HG02610 (cell line): Measurements from ENCODE around the gene DDI2.
"Not testable (repeated sequence)": the region's sequence is repeated elsewhere in the genome, so short reads cannot be mapped to it uniquely, and the experiment has no call there.

Source experiments
- ATAC-seq: cut with Tn5 transposase; IDR thresholded peaks from one replicate; pipeline ENCODE4 v1.9.1; 2021; ENCODE audit warnings: mild to moderate bottlenecking, moderate library complexity; ENCODE audit not compliant: unreplicated experiment

Gene DDI2

DNA sequence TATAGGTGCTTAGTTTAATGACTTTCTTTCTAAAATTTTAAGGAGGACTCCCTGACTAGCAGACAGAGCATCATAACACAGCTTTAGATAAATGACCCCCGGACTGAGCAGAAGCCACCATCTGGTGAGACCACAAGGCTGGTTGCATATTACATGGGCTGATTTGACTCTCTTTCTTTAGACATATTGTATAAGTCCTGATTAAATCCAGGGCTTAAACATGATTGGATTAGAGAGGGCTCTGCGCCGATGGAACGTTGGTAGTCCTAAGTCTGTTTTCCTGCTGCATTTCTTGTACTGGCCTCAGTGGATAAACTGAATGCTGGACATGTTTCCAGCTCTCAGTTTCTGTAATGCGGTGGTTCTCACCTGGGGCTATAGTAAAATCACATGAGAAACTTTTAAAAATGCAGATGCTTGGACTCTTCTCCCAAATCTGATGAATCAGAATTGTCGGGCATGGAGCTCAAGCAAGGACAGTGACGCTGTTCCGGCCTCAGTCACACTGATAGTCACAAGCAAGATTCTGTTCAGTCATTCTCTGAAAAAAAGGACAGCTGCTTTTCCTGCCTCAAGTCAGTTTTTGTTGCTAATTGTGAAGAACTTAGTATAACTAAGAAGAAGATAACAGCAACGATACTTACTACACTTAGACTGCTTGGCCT, 16.6 kb downstream of the DDI2 start:
- ATAC-seq = no peak

DNA sequence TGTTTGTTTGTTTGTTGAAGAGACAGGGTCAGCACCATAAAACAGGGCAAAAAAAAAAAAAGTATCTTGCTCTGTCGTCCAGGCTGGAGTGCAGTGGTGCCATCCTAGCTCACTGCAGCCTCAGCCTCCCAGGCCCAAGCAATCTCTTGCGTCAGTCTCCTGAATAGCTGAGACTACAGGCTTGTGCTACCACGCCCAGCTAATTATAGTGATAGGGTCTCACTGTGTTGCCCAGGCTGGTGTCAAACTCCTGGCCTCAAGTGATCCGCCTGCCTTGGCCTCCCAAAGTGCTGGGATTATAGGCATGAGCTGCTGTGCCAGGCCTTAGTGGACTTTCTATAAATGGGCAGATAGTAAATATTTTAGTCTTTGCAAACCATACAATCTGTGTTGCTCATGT, 19.2 kb downstream of the DDI2 start:
- ATAC-seq = no peak

DNA sequence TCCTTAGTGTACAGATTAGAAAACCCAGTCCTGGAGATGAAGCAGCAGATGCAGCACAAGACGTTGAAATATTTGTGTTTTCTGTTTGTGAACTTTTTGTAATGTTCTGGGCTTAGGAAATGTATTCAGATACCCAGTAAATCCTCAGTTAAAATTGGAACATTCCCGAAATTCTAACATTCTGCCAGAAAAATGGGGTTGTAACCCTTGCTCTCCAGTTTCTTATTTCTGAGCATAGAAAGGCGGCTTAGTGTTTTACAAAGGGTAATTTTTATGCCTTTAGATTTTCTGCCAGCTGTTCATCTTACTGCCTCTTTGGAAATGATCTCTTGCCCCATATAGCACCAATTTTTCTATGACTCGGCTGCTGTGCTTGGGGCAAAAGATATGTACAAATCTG, 20.6 kb downstream of the DDI2 start:
- ATAC-seq = no peak

DNA sequence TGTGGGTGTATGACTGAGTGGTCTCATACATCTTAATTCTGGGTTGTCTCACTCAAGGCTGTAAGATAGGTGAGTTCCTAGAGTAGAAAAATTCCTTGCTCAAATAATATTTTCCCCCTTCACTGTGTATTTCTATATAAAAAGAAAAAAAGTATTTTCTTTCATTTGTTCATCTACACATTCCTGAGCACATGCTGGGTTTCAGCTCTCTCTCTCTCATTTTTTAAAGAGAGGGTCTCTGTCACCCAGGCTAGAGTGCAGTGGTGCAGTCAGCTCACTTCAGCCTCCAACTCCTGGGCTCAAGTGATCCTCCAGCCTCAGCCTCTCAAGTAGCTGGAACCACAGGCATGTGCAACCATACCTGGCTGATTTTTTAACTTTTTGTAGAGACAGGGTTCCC, 22.0 kb downstream of the DDI2 start:
- no peak for ATAC-seq

DNA sequence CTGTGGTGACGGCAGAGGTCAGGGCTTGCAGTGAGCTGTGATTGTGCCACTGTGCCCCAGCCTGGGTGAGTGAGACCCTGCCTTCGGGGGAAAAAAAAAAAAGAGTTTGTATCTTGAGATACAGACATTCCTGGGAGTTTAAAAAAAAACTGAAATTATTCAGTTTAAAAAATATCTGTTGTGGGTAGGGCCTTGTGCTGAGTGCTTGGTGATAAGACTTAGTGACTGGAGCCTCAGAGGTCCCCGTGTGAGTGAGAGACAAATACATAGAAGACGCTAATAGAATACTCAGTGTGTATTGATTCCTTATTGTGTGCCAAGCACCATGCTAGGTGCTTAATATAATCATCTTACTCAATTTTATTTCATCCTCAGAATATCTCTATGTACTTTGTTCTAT, 22.7 kb downstream of the DDI2 start:
- ATAC-seq = no peak

DNA sequence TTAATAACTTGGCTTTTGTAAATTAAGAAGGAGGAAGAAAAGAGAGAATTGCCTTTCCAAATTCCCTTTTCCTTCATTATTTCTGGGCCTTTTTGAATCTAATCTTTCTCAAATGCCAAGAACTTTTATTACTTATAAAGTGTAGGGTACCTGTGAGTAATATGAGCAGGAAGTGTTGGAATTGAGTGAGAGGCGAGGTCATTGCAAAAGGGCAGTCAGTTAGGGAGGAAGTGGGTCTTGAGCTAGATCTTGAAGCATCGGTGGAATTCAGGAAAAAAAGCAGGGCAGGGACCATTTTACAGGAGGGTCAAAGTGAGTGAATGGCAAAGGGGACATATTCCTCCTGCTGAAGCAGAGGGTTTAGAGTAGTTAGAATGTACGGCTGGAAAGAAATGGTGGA, 23.4 kb downstream of the DDI2 start:
- no peak for ATAC-seq

DNA sequence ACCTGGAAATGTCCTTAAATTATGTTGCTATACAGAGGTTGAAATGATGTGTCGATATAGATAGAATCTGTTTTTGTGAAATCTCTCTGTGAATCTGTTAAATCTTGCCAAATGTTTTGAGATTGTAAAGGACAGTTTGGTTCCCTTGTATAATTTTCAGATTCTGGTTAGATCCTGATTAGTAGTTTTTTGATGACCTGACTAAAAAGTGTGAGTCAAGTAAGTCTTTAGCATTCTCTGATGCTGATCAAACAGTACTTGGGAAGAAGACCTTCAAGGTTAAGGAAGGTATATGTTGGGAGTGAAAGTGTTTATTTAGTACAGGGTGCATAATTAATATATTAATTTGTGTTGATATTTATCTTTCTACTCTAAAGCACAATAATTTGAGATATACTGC, 32.7 kb downstream of the DDI2 start:
- no peak for ATAC-seq

DNA sequence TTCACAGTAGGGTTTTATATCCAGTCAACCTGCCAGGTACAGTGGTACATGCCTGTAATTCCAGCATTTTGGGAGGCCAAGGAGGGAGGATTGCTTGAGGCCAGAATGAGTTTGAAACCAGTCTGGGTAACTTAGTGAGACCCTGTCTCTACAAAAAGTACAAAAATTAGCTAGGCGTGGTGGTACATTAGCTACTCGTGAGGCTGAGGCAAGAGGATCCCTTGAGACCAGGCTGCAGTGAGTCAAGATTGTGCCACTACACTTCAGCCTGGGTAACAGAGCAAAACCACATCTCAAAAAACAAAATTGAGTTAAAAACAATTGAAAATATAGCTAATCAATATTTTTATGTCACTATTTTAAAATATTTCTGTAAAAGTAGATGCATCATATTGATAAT, 33.2 kb downstream of the DDI2 start:
- ATAC-seq = no peak

DNA sequence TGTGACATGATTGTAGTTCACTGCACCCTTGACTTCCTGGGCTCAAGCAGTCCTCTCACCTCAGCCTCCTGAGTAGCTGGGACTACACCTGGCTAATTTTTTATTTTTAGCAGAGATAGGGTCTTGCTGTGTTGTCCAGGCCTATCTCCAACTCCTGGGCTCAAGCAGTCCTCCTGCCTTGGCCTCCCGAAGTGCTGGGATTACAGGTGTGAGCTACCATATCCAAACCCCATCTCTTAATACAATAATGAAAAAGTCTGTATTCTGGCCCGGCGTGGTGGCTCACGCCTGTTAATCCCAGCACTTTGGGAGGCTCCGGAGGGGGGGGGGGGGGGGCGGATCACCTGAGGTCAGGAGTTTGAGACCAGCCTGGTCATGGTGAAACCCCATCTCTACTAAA, 34.9 kb downstream of the DDI2 start:
- not testable (repeated sequence) for ATAC-seq

DNA sequence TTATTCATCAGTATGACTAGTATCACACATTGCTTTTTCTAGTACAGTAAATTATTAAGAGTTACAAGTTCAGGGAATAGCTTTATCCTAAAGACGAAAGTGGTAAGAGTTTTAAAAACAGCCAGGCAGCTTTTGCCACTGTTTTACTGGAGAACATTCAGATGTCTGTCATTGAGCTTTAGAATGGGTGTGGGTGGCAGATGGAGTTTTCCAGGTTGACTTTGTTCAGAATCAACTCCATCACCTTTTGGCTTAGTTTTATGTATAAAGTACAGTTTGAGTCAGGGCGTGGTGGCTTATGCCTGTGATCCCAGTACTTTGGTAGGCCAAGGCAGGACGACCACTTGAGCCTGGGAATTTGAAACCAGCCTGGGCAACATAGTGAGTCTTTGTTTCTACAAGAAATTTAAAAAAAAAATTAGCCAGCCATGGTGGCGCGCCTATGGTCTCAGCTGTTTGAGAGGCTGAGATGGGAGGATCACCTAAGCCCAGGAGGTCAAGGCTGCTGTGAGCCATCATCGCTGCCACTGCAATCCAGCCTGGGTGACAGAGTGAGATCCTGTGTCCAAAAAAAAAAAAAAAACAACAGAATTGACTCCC, 36.9 kb downstream of the DDI2 start:
- ATAC-seq = no peak

DNA sequence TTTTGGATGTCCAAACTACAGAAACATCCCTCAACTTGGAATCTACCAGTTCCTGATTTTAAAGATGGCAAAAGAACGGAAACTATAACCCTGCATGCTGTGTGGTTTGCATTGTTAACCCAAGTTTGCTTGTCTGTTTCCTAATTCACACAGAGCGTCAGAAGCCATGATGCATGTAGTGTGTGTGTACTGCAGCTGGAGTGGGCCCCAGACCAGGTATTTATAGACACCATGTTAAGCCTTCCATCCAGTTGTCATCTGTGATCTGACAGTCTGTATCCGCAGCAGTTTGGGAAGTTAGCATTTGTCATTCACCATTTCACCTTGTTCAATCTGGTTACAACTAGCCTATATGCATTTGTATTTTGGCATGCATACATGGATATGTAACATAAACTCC, 39.2 kb downstream of the DDI2 start:
- ATAC-seq = no peak

DNA sequence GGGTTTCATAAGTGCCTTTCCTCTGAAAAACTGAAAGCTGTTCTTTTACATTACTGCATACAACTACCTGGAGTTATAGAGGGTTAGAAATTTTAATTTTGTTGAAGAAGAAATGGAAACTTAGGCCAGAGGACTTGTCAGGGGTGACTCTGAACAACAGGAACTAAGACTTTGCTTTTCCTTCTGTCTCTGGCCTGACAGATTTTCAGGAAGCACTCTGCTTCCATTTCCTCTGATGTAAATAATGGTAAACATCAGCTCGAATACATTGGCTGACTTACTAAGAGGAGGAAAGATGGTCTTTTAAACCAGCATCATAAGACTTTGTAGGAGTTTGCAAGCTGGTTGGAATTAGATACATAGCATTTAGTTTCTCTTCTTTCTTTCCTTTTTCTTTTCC, 39.8 kb downstream of the DDI2 start:
- no peak for ATAC-seq

DNA sequence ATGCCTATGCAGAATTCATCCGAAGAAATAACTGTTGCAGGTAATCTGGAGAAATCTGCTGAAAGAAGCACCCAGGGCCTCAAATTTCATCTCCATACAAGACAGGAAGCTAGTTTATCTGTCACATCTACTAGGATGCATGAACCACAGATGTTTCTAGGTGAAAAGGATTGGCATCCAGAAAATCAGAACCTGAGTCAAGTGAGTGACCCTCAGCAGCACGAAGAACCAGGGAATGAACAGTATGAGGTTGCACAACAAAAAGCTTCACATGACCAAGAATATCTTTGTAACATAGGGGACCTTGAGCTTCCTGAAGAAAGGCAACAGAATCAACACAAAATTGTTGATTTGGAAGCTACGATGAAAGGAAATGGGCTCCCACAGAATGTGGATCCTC, 42.9 kb downstream of the DDI2 start:
- no peak for ATAC-seq

DNA sequence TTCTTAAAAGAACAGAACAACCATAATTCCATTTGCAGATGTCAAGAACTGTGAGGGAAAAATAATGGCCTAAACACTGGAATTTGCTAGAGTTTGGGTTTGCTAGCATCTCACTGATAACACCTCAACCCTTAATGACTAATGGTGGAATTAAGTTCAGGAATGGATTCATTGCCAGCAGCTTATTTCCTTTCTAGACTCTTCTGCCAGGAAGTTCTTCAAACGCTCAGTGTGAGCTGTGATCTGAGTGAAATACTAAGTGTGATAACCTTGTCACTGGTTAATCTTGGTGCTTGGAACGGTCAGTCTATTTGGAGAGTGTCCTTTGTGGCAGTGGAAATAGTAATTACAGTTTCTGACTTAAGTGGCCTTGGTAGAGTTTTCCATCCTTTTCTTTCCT, 45.2 kb downstream of the DDI2 start:
- no peak for ATAC-seq

DNA sequence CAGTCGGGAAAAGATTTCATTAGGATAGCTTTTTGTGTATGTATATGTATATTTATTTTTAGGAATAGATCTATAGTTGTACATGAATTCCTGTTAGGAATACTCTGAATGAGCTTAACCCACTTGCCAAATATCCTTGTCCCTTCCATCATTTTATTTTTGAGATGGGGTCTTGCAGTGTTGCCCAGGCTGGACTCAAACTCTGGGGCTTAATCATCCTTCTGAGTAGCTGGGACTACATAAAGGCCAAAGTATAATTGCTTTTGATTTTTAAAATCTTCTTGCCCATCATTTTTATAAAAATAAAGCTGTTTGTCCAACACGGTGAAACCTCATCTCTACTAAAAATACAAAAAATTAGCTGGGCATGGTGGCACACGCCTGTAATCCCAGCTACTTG, 46.7 kb downstream of the DDI2 start:
- ATAC-seq = no peak

DNA sequence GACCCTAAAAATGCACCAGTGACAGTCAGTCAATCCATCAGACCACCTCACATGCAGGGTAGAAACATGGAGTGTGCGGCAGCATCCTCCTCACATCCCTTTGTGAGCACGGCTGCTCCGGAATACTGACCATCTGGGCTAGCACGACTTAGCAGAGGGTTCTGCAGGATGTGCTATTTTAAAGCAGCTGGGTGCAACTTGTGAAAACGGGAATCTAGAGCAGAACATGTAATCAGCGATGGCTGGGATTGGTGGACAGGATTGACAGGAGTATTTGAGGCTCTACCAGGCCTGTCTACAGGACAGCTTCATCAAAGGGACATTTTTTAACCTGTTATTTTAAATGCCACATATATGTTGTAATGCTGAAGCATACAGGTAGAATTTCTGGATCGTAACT, 50.1 kb downstream of the DDI2 start:
- no peak for ATAC-seq

DNA sequence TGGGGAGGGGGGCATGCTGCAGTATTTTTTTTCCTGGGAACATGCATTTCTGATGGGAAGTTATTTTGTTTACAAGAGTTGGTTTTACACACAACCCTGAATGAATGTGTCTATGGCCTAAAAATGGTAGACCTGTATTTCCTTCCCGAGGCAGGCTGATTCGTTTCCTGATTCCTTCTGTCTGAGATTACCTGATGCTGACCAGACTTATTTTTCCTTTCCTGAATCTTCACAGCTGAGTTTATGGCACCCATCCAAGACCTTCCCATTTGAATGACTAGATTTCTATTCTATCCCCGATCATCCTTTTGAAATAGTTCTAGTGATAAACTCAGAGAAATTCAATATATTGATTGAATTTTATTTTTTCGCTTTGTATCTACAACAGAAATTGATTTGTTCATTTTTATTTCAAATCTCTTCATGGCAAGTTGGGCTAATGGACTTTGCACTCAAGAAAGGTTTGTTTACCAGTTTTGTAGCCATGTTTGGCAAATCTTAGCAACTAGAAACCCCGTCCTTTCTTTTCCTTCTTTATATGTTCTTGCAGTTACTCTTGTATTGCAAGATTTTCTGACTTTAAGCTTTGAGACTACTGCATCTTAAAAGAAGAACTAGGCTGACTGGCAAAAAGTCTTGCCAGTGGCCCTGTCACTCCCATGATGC, 51.0 kb downstream of the DDI2 start:
- ATAC-seq = no peak

DNA sequence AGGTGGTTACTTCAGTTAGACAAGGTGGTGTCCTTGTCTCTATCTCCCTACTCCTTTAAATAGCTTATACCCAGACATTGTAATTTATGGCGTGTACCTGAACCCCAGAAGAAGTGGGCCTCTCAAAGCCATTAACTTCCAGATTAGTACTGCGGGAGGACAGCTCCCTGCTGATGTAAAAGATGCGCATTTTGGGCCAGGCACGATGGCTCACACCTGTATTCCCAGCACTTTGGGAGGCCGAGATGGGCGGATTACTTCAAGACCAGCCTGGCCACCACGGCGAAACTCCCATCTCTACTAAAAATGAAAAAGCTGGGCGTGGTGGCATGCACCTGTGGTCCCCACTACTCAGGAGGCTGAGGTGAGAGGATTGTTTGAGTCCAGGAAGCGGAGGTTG, 51.8 kb downstream of the DDI2 start:
- ATAC-seq = no peak

DNA sequence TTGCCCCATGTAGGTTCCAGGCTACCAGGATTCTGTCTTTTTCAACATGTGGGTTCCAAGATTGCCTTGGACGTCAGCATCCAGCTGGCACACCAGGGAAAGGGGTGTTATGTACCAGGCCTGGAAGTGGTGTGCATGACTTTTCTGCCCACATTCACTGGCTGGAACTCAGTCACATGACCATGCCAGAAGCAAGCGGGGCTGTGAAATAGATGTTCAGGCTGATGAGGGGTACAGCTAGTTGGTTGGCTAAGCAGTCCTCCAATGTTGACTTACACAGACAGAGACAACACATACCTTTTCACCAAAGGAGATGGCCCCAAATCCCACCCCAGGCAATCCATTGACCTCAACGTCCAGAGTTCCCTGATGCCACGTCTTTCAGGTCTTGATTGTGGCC, 52.6 kb downstream of the DDI2 start:
- no peak for ATAC-seq

DNA sequence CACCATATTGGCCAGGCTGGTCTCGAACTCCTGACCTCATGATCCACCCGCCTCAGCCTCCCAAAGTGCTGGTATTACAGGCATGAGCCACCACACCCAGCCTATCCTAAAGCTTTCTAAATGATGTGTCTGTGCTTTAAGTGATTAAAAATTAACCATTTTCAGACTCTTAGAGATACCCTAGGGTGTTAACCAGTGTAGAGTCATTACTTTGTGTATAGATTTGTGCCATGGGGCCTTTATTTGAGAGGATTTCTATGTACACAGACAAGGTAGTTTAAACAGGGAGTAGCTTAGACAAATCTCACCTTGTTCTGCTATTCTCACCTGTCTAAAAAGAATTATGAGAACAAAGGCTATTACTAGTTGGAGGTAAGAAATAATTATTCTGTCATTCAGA, 54.2 kb downstream of the DDI2 start:
- no peak for ATAC-seq

DNA sequence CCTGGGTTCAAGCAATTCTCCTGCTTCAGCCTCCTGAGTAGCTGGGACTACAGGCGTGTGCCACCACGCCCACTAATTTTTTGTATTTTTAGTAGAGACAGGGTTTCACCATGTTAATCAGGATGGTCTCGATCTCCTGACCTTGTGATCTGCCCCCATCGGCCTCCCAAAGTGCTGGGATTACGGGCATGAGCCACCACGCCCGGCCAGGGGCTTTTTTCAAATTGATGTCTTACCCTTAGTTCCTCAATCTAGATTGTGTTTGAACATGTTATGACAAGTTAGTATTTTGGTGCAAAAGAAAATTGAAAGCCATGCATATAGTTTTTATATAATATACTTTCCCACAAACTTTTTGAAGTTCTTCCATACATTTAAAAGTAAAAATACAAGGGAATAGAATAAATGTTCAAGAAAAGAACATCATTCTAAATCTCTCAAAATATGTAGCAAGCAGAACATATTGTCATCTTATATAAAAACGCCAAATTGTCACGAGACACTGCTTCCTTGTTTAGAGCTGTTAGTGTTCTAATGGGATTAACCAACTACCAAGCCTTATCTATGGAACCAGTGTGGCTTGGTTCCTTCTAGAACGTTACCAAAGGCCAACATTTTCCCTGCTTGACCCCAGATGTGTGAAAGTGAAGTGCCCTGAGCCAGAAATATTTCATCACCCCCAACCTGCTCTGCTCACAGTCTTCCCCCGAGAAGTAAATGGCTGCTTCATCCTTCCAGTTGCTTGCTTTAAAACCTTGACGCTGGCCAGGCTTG, 57.3 kb downstream of the DDI2 start:
- no peak for ATAC-seq

DNA sequence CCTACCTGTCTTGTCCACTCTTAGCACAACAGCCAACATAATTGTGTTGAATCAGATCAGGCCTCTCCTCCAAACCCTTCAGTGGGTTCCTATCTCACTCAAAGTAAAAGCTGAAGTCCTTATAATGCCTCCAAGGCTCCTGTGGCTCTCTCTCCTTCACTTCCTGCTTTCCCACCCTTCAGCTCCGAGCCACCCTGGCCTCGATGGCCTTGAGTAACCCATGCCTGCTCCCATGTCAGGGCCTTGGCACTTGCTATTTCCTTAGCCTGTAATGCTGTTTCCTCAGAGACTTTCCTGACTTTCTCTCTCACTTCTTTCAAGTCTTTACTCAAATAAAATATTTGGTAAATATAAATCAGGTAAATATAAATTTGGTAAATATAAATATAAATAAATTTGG, 58.8 kb downstream of the DDI2 start:
- ATAC-seq = no peak
